ENCODE measurements around the gene PTPN1.

PTPN1 gene

DNA sequence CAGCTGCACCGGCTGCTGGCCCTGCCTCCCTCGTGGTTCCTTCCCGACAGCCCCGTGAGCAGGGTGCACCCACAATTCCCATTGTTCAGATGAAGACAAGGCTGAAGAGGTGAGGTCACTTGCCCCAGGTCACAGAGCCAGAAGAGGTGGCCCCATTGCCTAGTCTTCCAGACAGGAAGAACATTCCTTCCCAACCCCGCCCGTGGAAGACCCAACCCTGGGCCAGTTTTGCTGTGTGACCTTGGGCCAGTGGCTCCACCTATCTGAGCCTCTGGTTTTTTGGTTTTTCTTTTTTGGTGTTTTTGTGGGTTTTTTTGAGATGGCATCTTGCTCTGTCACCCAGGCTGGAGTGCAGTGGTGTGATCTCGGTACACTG is 119.5 kb downstream of the PTPN1 start:
- DNase-seq (ENCODE audit: low read depth in 1 of 2, low spot score in 1 of 2) = no peak

DNA sequence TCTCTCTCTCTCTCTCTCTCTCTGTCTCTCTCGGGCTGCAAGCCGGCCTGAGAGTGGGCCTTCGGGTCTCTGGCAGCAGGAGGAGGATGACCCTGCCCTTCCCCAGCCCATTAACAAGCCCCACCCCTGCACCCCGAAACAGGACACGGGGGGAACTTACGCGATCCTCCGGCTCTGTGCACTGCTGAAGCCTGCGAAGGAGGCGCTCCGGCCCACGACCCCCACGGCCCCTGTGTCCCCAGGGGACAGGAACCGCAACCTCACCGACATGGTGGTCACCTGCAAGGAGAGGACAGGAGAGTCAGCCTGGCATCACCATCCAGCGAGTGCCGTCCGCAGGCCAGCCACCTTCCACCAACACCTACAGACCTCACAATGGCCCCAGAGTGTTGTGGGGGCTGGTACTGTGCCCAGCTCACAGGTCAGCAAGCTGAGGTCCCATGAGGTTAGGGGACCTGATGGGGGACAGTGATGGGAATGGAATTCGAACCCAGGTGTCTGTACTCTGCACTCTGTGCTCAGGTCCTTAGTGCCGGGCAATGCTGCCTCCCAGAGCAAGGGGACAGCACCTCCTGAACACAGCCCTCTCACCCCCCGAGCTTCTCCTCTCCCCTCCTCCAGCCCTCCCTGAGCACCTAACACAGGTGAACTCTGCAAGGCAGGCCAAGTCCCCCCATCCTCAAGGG is 120.5 kb downstream of the PTPN1 start:
- no peak for DNase-seq (ENCODE audit: low read depth in 1 of 2, low spot score in 1 of 2)

DNA sequence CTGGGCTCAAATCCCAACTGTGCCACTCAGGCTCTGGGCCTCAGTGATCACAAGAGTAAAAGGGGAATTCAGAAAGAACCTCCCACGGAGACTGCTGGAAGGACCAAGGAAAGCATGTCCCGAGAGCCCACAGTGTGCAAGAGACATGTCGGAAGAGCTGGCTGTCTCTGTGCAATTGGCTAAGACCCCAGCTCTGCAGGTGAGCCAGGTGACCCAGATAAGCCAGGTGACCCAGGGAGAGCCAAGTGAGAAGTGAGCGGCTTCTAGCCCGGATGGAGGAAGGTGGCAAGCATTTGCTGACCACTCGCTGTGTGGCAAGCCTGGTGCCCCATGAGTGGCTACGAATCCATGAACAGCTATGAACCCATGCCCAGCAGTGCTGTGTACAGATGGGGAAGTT is 122.1 kb downstream of the PTPN1 start:
- DNase-seq (ENCODE audit: low read depth in 1 of 2, low spot score in 1 of 2) = no peak

DNA sequence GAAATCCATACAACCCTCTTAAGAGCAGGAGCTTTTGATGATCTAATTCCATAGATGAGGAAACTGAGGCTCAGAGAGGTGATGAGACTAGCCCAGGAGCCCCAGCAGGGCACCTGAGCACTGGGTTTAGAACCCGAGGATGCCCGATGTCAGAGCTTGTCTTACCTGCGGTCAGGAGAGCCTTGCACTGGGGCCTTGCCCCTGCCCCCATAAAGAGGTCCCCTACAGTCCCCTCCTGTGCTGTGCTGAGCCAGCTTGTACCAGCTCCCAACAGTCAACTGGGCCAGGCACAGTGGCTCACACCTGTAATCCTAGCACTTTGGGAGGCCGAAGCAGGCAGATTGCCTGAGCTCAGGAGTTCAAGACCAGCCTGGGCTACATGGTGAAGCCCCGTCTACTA is 122.5 kb downstream of the PTPN1 start:
- DNase-seq (ENCODE audit: low read depth in 1 of 2, low spot score in 1 of 2) = no peak

DNA sequence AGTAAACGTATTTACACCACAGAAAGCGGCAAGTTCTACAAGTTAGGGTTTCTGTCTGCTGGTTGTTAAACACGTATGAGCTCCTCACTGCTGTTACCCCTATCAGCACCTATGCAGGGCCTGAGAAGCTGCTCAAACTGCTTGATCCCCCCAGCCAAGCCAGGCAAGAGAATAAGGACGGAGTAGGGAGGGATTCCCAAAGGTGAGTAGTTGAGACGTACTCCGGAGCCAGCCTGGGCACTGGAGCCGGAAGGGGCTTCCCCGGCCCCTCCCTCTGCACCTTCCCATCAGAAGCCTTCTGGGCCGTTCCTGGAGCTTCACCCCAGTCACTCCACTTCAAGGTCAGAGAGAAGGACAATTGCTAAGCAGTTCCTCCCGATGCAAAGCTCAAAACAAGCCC is 123.2 kb downstream of the PTPN1 start:
- DNase-seq (ENCODE audit: low read depth in 1 of 2, low spot score in 1 of 2) = no peak

DNA sequence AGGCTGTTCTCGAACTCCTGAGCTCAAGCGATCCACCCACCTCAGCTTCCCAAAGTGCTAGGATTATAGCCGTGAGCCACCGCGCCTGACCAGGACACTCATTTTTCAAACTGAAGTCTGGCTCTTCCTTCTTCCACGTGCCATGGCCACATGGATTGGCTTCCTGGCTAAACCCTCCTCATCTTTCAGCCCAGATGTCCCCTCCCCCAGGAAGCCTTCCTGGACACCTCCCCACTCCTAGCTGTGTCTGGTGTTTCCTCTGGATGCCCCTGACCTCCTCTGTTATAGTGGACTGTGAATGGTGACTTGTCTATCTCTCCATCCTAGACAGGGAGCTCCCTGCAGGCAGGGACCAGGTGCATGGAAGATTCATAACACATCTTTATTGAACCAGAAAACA is 124.0 kb downstream of the PTPN1 start:
- DNase-seq (ENCODE audit: low read depth in 1 of 2, low spot score in 1 of 2) = no peak
